NCI-H1105 treated with DMSO at 0.1 percent for 48 hours (cell line): Measurements from ENCODE around the gene SPAG7.
A peak's percentile ranks its signal among the peaks of the same experiment; 100 is the strongest.
"Not testable (repeated sequence)": the region's sequence is repeated elsewhere in the genome, so short reads cannot be mapped to it uniquely, and the experiment has no call there.

ENCODE experiments used
- DNase-seq: peaks from one replicate; lab custom pipeline; 2025; lab: John Stamatoyannopoulos, UW

SPAG7 gene

GRCh38 chr17:4938069-4938491, 29.5 kb downstream of the SPAG7 start:
- DNase-seq, result no peak

GRCh38 chr17:4937553-4937952, 30.1 kb downstream of the SPAG7 start:
- DNase-seq, result no peak

GRCh38 chr17:4936436-4936835, 31.2 kb downstream of the SPAG7 start:
- no peak for DNase-seq

GRCh38 chr17:4935650-4936049, 32.0 kb downstream of the SPAG7 start:
- no peak for DNase-seq

- peak; percentile 20 for DNase-seq
These were observed 33.2 kb downstream of the SPAG7 start for GRCh38 chr17:4934173-4934979.

GRCh38 chr17:4933646-4934045, 34.0 kb downstream of the SPAG7 start:
- no peak for DNase-seq

GRCh38 chr17:4932756-4933155, 34.9 kb downstream of the SPAG7 start:
- DNase-seq, result no peak

GRCh38 chr17:4931963-4932362, 35.7 kb downstream of the SPAG7 start, which contains the start of gene GP1BA:
Gene GP1BA, plus strand, starts transcription at chr17:4932277. Its CDS starts 328 bp downstream, at chr17:4932605.
- DNase-seq, result no peak

GRCh38 chr17:4928881-4929280, 38.7 kb downstream of the SPAG7 start:
- no peak for DNase-seq

GRCh38 chr17:4926577-4927335, 40.9 kb downstream of the SPAG7 start:
- DNase-seq, result not testable (repeated sequence)

GRCh38 chr17:4921320-4921719, 46.3 kb downstream of the SPAG7 start:
- no peak for DNase-seq

- no peak for DNase-seq
These were observed 47.1 kb downstream of the SPAG7 start for GRCh38 chr17:4920351-4921048.

- no peak for DNase-seq
These were observed 48.0 kb downstream of the SPAG7 start for GRCh38 chr17:4919511-4920047.

- not testable (repeated sequence) for DNase-seq
These were observed 53.1 kb downstream of the SPAG7 start for GRCh38 chr17:4914551-4914950.

- no peak for DNase-seq
These were observed 53.6 kb downstream of the SPAG7 start for GRCh38 chr17:4913994-4914393.
